AG04450 (cell line): ENCODE measurements around the gene USP49. TPM values are rescaled to one million over a fixed set of nuclear protein-coding genes. Genes with fewer than 3 reads are reported as not detected.

Experiments
- CTCF ChIA-PET: fragments of 300-600, 350-600 bp; formaldehyde crosslinking; extraction: SDS; loops from one replicate; lab custom pipeline; 2022; ENCODE audit warnings: antibody characterized with exemption, inconsistent platforms; lab: Charles Lee
- POLR2A ChIA-PET: fragments of 350-600 bp; formaldehyde crosslinking; extraction: SDS; loops from one replicate; lab custom pipeline; 2021; ENCODE audit warnings: antibody characterized with exemption, inconsistent platforms; lab: Yijun Ruan, JAX
- DNase-seq: peaks from one replicate; pipeline ENCODE4 v3.0.0-alpha.2; 2011; ENCODE audit warnings: low read depth, low spot score
- H3K27ac ChIP-seq: one replicate; pipeline ENCODE4 v1.5.1; 2012; ENCODE audit warnings: low read depth, low read length, control low read depth
- H3K27me3 ChIP-seq: one replicate; pipeline ENCODE4 v1.6.0; 2012; ENCODE audit warnings: low read length; ENCODE audit not compliant: control insufficient read depth, insufficient read depth
- H3K4me3 ChIP-seq: 2 replicates; pipeline ENCODE4 v1.5.1; 2011; ENCODE audit warnings: mild to moderate bottlenecking, low read depth, low read length, control low read depth
- H3K9me3 ChIP-seq: 2 replicates; pipeline ENCODE4 v1.5.1; 2012; ENCODE audit warnings: low read length; ENCODE audit not compliant: control insufficient read depth, insufficient read depth
- CTCF ChIP-seq: IDR thresholded peaks from 2 replicates; pipeline ENCODE4 v1.5.1; 2011; ENCODE audit warnings: low read depth, low read length, control low read depth, inconsistent platforms
- polyA plus RNA-seq: library from polyadenylated mRNA; depleted of rRNA; stranded (reverse); fragments of >200 nt; gene quantifications from 2 replicates; pipeline ENCODE4 v1.2.3, GENCODE V29; 2011

Gene USP49
- polyA plus RNA-seq, 1 experiment, result 3.0 TPM

GRCh38 chr6:41874741-41875140 lies 20.4 kb downstream of the USP49 start:
- TF ChIP-seq CTCF, result no peak
- no peaks in the 10 kb centered on the region for H3K27me3 ChIP-seq
- H3K4me3 ChIP-seq, result no peak overlapping the region
- no peak overlapping the region for H3K27ac ChIP-seq
- DNase-seq, result no peak
- ChIA-PET POLR2A (no interaction called here), CTCF (interaction anchor here (1.9 to 3.2 kb wide), 3 partner anchors 28 to 88 kb away, joined by 8 to 17 read pairs (median 12); partner anchors contain the start of genes BYSL, MED20 and TOMM6)
- H3K9me3 ChIP-seq, result peaks cover 2% of the 10 kb centered on the region; the same call in 1 of the 2 replicates

GRCh38 chr6:41872147-41872546 lies 23.0 kb downstream of the USP49 start:
- ChIA-PET CTCF (interaction anchor here (0.6 to 1.5 kb wide), 2 partner anchors 12 to 85 kb away, joined by 3 to 4 read pairs; no protein-coding TSS in a partner anchor), POLR2A (no interaction called here)
- no peak overlapping the region for H3K4me3 ChIP-seq
- H3K27me3 ChIP-seq, result no peaks in the 10 kb centered on the region
- no peak for TF ChIP-seq CTCF
- H3K27ac ChIP-seq, result no peak overlapping the region
- DNase-seq, result no peak
- peaks cover 2% of the 10 kb centered on the region; the same call in 1 of the 2 replicates for H3K9me3 ChIP-seq

GRCh38 chr6:41871691-41872090 lies 23.5 kb downstream of the USP49 start:
- POLR2A ChIA-PET, result interaction anchor here (0.5 kb wide), 1 partner anchor 49 kb away, joined by 3 read pairs; no protein-coding TSS in a partner anchor
- TF ChIP-seq CTCF, result no peak

GRCh38 chr6:41859356-41859755 lies 35.8 kb downstream of the USP49 start:
- H3K4me3 ChIP-seq, result no peak overlapping the region
- TF ChIP-seq CTCF, result no peak
- H3K27ac ChIP-seq, result no peak overlapping the region
- ChIA-PET POLR2A (no interaction called here), CTCF (interaction anchor here (1.0 to 1.9 kb wide), 2 partner anchors 62 kb away, joined by 5 to 7 read pairs; partner anchors contain the start of genes BYSL and MED20)
- no peaks in the 10 kb centered on the region for H3K9me3 ChIP-seq
- H3K27me3 ChIP-seq, result no peaks in the 10 kb centered on the region
- no peak for DNase-seq

More at GRCh38 chr6:41871691-41872090, 23.5 kb downstream of the USP49 start:
- peaks cover 2% of the 10 kb centered on the region; the same call in 1 of the 2 replicates for H3K9me3 ChIP-seq
- no peak overlapping the region for H3K27ac ChIP-seq
- DNase-seq, result no peak
- no peak overlapping the region for H3K4me3 ChIP-seq
- CTCF ChIA-PET, result interaction anchor here (1.5 to 2.7 kb wide), 2 partner anchors 49 to 85 kb away, joined by 4 to 8 read pairs; partner anchors contain the start of genes BYSL and MED20
- H3K27me3 ChIP-seq, result no peaks in the 10 kb centered on the region

- ChIA-PET POLR2A (no interaction called here), CTCF (interaction anchor here (1.0 to 1.1 kb wide), 2 partner anchors 12 to 62 kb away, joined by 4 to 7 read pairs; partner anchors contain the start of genes BYSL and MED20)
- Histone ChIP-seq H3K27me3 (no peaks in the 10 kb centered on the region), H3K4me3 (no peak overlapping the region), H3K9me3 (no peaks in the 10 kb centered on the region), H3K27ac (no peak overlapping the region)
- no peak for TF ChIP-seq CTCF
- DNase-seq, result no peak
These were observed 36.5 kb downstream of the USP49 start for GRCh38 chr6:41858703-41859102.
